G401.6 (cell line): ENCODE measurements around the gene PPIB.
"Not testable (repeated sequence)": the region's sequence is repeated elsewhere in the genome, so short reads cannot be mapped to it uniquely, and the experiment has no call there.

Experiments
- FAIRE-seq: peaks from 2 replicates; lab custom pipeline; 2012; peaks lifted over from hg19 to GRCh38; lab: Jason Lieb, UNC

PPIB gene

DNA sequence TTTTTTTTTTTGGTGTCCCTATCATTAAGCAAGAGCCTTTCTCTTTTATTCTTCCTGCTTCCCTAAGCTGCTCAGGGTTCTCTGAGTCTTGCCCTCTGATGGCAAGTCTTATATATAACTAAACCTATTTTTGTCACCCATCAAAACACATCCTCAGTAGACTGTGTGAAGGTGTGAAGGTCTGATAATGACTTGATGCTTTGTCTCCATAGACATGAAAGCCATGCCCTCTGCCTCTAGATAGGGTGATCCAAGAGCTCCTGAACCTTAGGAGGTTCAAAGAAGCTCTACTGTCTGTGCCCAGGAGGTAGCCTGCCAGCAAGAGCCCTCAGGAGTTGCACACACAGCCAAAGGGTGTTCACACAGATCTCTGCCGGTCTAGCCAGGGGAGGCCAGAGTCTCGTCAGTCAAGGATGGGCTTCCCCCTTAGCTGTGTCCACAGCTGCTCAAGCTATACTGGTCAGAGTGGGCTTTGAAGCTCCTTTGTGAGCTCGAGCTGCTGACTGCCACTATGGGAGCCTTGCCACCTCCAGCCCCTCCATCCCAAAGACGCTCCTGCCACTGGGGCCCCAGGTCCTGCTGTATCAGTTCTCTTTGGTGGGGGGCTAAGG, 24.4 kb downstream of the PPIB start:
- FAIRE-seq = no peak

- FAIRE-seq = no peak
Observed at GRCh38 chr15:64137226-64137833, 25.5 kb downstream of the PPIB start.

DNA sequence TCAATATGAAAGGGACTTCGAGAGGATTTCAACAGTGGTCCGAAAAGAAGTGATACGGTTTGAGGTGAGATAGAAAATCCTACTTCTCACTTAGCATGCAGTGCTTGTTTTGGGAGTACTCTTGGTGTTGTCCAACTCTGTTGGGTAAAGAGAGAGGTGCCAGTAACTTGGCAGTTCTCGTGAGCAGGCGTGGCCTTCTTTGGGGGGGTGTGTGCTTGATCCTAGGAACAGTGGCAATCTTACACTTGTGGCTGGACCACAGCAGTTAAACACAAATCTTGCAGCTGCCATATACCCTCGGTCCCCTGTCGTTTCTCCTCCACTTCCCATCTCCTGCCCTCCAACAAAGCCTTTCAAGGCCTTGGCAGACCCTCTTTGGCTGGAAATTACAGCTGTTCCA, 26.5 kb downstream of the PPIB start:
- no peak for FAIRE-seq

DNA sequence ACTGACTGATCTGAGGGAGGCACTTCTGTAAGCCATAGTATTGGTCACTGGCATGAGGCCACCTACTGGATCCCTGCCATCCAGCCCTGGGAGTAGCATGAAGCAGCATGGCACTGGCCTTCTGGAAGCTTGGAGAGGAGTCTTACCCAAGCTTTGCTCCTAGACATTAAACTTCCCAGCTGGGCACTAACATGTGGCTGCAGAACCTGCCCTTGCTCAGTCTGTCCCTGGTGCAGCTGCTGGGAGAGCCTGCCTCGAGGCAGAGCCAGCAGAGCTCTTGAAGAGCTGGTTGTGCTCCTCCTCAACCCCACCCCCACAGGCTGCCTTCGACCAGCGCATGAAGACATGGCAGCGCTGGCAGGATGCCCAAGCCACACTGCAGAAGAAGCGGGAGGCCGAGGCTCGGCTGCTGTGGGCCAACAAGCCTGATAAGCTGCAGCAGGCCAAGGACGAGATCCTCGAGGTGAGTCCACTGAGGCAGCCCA, 28.4 kb downstream of the PPIB start:
- FAIRE-seq = no peak

DNA sequence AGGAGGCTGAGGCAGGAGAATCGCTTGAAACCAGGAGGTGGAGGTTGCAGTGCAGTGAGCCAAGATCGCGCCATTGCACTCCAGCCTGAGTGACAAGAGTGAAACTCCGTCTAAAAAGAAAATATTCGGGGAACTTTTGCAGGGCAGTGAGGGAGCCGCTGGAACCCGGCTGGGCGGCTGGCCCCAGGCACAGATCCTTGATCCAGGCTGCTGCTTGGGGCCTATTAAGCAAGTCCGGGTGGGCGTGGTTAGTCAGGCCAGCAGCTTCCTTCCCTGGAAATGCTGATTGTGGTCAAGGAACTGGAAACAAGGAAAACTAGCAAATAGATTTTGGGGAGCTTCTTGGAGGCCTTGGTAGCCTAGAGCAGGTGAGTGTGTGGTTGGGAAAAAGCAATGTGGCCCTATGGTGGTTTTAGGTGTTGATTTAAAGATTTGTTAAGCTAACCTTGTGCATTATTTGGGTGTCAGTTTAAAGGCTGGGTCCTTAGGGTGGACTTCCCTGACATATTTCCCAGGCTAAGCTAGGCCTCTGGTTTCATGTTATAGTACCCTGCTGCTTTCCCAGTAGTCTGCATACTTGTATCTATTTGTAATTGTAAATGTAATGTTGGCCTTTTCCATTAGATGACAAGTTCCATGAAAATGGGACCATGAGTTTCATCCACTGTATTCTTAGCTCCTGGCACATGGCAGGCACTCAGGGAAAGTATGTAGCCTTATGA, 29.0 kb downstream of the PPIB start:
- FAIRE-seq = no peak

GRCh38 chr15:64132217-64132616, 30.6 kb downstream of the PPIB start:
- no peak for FAIRE-seq

DNA sequence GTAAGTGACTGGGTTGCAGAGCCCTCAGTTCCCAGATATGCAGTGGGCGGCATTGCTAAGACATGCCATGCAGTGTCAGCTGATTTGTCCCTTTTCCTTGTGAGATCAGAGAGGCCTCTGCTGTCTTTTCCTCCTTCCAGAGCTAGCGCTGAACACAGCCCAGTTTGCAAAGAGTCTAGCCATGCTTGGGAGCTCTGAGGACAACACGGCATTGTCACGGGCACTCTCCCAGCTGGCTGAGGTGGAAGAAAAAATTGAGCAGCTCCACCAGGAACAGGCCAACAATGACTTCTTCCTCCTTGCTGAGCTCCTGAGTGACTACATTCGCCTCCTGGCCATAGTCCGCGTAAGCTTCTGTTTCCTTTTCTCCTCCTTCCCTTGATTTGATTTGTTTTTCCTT, 31.3 kb downstream of the PPIB start:
- FAIRE-seq = no peak

DNA sequence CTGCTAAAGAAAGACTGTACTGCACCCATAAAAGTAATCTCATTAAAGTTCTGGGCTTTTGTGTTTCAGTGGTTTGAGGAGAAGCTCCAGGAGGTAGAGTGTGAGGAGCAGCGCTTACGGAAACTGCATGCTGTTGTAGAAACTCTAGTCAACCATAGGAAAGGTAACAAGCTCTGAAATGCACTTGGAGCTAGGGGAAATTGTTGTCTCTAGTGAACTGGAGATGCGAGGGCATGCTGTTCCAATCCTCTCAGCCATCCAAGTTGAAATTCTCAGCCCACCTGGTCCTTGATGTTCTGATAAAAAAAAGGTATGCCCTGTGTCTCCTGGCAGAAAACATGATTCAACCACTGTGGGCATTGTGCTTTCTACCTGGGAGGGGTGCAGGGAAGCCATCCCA, 32.7 kb downstream of the PPIB start:
- FAIRE-seq = no peak

DNA sequence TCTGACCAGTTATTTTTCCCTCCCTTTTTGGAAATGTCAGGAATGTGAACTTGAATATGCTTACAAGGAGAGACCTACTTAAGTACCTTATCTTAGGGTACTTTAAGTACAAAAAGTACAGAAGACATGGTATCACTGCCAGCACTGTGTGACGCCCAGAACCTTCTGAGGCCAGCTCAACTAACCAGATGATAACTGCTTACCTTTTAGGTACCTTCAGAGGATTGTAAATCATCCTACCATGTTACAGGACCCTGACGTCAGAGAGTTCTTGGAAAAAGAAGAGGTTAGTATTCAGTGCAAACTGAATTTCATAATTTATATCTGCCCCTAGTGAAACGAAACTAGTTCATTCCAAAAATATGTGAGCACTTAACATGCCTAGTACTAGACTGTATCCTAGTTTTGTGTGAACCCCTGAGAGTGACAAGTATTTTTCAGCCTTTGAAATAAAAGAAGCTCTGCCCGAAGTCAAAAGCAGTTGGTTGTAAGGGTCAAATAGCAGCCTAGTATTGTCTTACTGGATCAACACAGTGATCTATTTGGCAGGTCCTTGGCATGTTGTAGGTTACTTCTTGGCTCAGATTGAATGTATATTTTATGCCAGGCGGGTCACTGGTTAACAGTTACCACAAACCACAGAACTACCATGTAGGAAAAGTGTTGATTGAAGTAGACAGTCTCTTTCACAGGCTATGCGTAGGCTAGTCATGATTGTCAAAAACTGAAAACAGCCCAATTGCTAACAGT, 35.1 kb downstream of the PPIB start:
- FAIRE-seq = no peak

DNA sequence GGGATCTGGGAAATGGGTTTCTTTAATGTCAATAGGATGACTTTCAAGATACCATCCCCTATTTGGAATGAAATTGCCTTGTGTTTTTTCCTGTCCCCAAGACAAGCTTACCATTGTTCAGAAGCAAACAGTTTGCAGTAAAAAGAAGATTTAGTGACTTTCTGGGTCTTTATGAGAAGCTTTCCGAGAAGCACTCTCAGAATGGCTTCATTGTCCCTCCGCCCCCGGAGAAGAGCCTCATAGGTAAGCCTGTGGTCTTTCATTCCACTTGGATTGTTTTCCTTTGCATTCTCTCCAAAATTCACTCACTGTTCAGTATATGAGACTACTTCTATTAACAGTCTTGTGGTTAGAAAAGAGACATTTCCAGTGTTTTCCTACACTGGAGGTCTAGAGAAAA, 36.8 kb downstream of the PPIB start:
- no peak for FAIRE-seq

DNA sequence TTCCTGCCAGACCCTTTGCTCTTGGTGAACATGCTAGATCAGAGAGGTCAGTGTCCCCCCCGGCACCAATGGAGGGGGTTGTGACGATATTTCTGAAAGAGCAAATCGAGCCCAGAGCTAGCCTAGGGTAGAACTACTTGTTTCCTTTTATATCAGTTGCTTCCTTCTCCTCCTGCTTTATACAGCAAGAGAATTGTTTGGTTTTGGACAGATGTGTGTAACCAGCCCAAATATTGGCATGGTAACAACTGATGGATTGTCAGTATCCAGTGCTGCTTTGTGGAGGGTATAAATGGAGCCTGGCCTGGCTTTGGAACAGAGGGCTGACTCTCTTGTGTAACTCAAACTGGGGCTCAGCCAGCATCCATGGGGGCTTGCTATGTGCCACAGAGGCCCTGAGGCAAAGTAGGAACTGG, 39.9 kb downstream of the PPIB start:
- FAIRE-seq = no peak

DNA sequence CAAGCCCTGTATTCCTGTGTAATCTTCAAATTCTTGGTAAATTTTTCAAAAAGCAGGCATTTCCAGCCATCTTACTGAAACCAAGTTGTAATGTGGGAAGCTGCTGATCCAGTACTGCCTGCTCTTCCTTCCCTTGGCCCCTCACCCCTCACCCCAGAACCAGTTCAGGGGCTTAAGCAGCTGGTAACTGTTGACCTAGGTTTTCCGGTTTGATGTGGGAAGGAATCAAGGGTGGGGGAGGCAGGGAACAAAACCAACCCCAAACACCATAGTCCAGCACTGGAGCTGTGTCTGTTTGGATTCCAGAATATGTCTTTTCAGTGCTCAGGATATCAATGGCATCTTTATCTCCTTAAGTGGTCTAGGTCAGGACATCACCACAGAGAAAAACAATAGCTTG, 40.4 kb downstream of the PPIB start:
- no peak for FAIRE-seq

- no peak for FAIRE-seq
Observed at GRCh38 chr15:64121614-64122013, 41.2 kb downstream of the PPIB start.

- not testable (repeated sequence) for FAIRE-seq
Observed at GRCh38 chr15:64120322-64120721, 42.5 kb downstream of the PPIB start.

DNA sequence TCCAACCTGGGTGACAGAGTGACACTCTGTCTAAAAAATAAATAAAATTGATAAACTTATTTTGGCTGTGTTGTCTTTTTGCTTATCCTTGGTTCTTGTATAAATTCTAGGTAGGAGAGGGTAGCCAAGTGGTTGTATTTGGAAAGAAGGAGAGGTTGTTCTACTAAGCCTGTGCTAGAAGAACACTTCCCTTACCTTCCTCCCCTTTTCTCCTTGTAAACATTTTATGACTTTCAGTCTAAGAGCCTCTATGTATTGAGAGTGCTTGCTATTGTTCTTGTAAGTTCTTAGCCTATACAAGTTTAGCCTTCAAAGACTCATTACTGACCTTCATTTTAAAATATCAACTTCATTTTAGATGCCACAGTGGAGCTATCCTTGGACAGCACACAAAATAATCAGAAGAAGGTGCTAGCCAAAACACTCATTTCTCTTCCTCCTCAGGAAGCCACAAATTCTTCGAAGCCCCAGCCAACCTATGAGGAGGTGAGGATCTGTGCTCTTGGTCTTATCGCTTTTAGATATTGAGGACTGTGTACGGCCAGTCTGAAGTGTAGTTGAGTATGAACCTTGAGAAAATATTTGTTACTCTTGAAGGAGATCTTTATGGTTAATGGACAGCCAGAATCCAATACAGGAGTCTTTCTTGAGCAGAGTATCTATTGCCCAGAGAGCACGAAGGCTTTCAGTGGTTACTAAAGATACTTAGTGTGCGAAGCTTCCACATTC, 44.9 kb downstream of the PPIB start:
- FAIRE-seq = no peak

GRCh38 chr15:64112904-64113303, 49.9 kb downstream of the PPIB start:
- FAIRE-seq = no peak

- FAIRE-seq = no peak
Observed at GRCh38 chr15:64112073-64112772, 50.6 kb downstream of the PPIB start.

- no peak for FAIRE-seq
Observed at GRCh38 chr15:64111679-64112050, 51.2 kb downstream of the PPIB start.

DNA sequence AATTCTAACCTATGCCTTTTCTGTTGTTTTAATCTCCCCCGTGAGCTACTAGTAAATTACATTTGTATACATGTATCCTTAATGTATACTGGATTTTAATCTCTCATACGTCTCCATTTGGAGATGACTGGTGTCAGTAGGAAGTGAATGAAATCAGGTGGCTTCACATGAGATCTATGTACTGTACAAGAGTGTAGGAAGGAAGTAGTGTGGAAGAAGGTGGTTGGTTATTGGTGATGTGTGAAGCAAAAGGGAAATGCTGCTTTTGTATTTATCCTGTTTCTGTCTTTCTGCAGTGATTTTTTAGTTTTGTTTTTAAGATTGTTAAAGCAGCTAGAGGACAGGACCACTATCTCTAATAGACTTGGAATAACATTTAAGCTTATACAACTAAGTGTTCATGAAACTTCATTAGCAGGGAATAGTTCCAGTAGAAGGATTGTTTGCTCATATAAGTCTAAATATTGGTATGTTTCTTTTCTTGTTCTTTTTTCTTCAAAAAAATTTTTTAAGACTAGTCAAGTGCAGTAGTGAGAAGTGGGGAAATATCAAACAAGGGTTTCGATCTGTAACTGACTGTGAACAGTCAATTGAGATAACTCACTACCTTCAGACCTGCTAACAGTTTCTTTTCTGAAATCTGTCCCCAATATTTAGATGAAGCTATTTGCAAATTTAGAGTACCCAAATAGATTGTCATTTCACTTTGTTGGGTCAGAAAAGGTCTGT, 51.7 kb downstream of the PPIB start:
- FAIRE-seq = no peak

DNA sequence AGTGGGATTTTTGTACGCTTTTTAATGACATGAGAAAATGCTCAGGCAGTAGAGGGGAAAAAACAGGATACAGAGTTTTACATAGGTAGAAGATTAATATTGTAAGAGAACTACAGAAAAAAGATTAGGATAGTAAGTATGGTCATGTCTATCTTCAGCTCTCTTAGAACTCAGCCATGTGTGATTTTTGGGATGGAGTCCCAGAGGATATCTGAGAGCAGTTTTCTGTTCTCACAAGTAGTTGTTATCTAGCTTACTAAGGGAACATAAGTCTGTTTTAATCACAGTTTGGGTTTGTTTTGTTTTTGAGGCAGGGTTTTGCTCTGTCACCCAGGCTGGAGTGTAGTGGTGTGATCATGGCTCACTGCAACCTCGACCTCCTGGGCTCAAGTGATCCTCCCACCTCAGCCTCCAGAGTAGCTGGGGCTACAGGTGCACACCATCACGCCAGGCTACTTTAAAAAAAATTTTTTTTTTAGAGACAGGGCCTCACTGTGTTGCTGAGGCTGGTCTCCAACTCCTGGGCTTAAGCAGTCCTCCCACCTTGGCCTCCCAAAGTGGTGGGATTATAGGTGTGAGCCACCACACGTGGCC, 52.6 kb downstream of the PPIB start:
- FAIRE-seq = not testable (repeated sequence)

DNA sequence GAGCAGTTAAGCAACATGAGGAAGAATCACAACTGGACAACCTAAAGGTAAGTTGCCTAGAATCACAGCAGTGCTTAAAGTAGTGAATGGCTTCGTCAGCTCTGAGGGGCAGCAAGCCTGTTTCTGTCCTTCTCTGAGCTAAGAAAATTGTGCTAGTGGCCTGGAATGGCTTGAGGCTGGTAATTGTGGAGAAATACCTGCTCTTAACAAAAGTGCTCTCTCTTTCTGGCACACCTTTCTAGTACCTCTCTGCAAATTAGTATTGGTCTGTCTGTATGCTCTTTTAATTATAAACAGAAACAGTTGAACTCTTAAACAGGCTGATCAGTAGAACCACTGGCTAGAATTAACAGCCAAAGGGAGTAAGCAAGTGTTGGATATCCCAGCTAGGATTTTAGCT, 55.5 kb downstream of the PPIB start:
- no peak for FAIRE-seq
